Trophoblast cell (in vitro differentiated cells and primary cell): Measurements from ENCODE around the gene KRT7.
A peak's percentile ranks its signal among the peaks of the same experiment; 100 is the strongest.

Source experiments
- DNase-seq, 2 donors: peaks; one replicate each; pipeline ENCODE4 v3.0.0-alpha.2; 2016
- H2AFZ ChIP-seq: 2 replicates; pipeline ENCODE4 v1.6.1; 2013; ENCODE audit warnings: low read length, moderate library complexity, mild to moderate bottlenecking; ENCODE audit not compliant: insufficient read depth, poor library complexity
- H2AK5ac ChIP-seq: 2 replicates; pipeline ENCODE4 v1.6.1; 2013; ENCODE audit warnings: mild to moderate bottlenecking, low read length
- H2BK120ac ChIP-seq: 2 replicates; pipeline ENCODE4 v1.6.1; 2013; ENCODE audit warnings: low read length, mild to moderate bottlenecking, moderate library complexity; ENCODE audit not compliant: insufficient read depth, poor library complexity
- H2BK12ac ChIP-seq: 2 replicates; pipeline ENCODE4 v1.6.1; 2013; ENCODE audit warnings: mild to moderate bottlenecking, low read length, moderate library complexity
- H2BK5ac ChIP-seq: 2 replicates; pipeline ENCODE4 v1.6.1; 2013; ENCODE audit warnings: low read length, low read depth, moderate library complexity, mild to moderate bottlenecking; ENCODE audit not compliant: poor library complexity
- H3K14ac ChIP-seq: 2 replicates; pipeline ENCODE4 v1.6.1; 2013; ENCODE audit warnings: mild to moderate bottlenecking, low read length
- H3K18ac ChIP-seq: 2 replicates; pipeline ENCODE4 v1.6.1; 2013; ENCODE audit warnings: mild to moderate bottlenecking, low read length
- H3K23ac ChIP-seq: 2 replicates; pipeline ENCODE4 v1.6.1; 2013; ENCODE audit warnings: low read length
- H3K27ac ChIP-seq: 2 replicates; pipeline ENCODE4 v1.5.1; 2013; ENCODE audit warnings: low read depth, mild to moderate bottlenecking, inconsistent platforms, low read length, moderate library complexity
- H3K27me3 ChIP-seq: 2 replicates; pipeline ENCODE4 v1.6.1; 2013; ENCODE audit warnings: inconsistent platforms, mild to moderate bottlenecking, low read length, moderate library complexity; ENCODE audit not compliant: insufficient read depth
- H3K36me3 ChIP-seq, 2 experiments: 1 replicate in 1 of 2; 2 replicates in 1 of 2; pipeline ENCODE4 v1.6.1; 2013; ENCODE audit warnings: low read length in 2 of 2, mild to moderate bottlenecking in 2 of 2, moderate library complexity in 1 of 2; ENCODE audit not compliant: insufficient read depth in 2 of 2, control insufficient read depth in 1 of 2
- H3K4ac ChIP-seq: 2 replicates; pipeline ENCODE4 v1.6.1; 2013; ENCODE audit warnings: low read depth, mild to moderate bottlenecking, low read length, moderate library complexity
- H3K4me1 ChIP-seq, 2 experiments: 1 replicate in 1 of 2; 2 replicates in 1 of 2; pipeline ENCODE4 v1.6.1; 2013; ENCODE audit warnings: low read length in 2 of 2, mild to moderate bottlenecking in 2 of 2, moderate library complexity in 1 of 2; ENCODE audit not compliant: insufficient read depth in 2 of 2, control insufficient read depth in 1 of 2
- H3K4me2 ChIP-seq: 2 replicates; pipeline ENCODE4 v1.6.1; 2013; ENCODE audit warnings: inconsistent platforms, mild to moderate bottlenecking, low read length, moderate library complexity
- H3K4me3 ChIP-seq: 2 replicates; pipeline ENCODE4 v1.5.1; 2013; ENCODE audit warnings: mild to moderate bottlenecking, low read depth, low read length, inconsistent platforms
- H3K79me1 ChIP-seq: one replicate; pipeline ENCODE4 v1.6.1; 2013; ENCODE audit warnings: low read length
- H3K79me2 ChIP-seq: 2 replicates; pipeline ENCODE4 v1.6.1; 2013; ENCODE audit warnings: low read length, mild to moderate bottlenecking; ENCODE audit not compliant: control insufficient read depth, insufficient read depth, poor library complexity
- H3K9ac ChIP-seq: 2 replicates; pipeline ENCODE4 v1.6.1; 2013; ENCODE audit warnings: mild to moderate bottlenecking, low read length
- H3K9me3 ChIP-seq: 2 replicates; pipeline ENCODE4 v1.6.1; 2013; ENCODE audit warnings: low read depth, mild to moderate bottlenecking, control low read depth, inconsistent platforms, low read length; ENCODE audit not compliant: insufficient read depth
- H4K12ac ChIP-seq: 2 replicates; pipeline ENCODE4 v1.6.1; 2013; ENCODE audit warnings: low read depth, mild to moderate bottlenecking, low read length, moderate library complexity
- H4K8ac ChIP-seq: 2 replicates; pipeline ENCODE4 v1.6.1; 2013; ENCODE audit warnings: low read depth, mild to moderate bottlenecking, low read length, moderate library complexity
- H4K91ac ChIP-seq: one replicate; pipeline ENCODE4 v1.6.1; 2013; ENCODE audit warnings: low read depth, mild to moderate bottlenecking, low read length, moderate library complexity
- WGBS: extraction: QIAGEN DNeasy Blood & Tissue Kit; methylation state at CpG from one replicate; pipeline ENCODE4 v1.1.7; 2013; ENCODE audit warnings: missing lambda C conversion rate; ENCODE audit not compliant: insufficient read length, insufficient coverage; ENCODE audit errors: extremely low coverage; 5-methylcytosine and 5-hydroxymethylcytosine counted together

The KRT7 gene

DNA sequence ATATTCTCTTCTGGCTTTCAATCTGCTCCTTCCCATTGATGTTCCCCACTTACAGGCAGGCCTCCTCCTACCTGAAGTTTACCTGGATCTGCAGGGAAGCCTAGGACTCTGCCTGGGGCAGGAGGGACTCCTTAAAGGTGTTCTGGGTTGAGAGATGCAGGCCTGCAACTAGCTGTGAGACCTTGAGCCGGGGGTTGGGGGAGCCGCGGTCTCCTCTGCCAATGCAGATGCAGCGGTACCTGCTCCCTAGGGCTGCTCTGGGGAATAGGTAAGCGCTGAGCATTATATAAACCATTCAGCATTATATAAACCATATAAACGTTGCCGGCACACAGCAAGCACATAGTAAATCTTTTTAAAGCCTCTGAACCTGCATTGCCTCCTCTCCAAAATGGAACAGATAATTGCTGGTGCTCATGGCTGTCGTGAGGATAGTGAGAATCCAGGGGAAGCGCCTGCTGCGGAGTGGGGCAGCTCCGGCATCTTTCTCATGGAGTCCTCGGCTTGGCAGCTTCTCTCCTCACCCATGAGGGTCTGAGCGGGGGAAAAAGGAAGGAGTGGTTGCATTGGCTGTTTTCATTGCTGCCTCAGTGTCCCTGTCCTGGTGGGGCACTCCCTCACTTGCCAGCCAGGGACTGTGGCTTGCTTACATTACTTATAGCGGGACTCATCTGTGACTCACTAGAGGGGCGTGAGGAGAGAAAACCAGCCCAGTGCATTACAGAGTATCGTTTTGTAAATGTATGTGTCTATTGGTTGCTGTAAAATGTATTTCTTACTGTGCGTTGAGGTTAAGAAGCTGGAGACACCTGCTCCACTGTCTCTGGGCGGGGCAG, 28.7 kb upstream of the KRT7 start:
- Histone ChIP-seq H3K23ac (no peak overlapping the region), H3K9ac (no peak overlapping the region), H3K14ac (peak overlapping the region; percentile 26), H3K4me1 (peaks cover 49 to 53% of the 10 kb centered on the region in 2 experiments), H2BK12ac (peak overlapping the region; percentile 56), H3K36me3 (no peaks in the 10 kb centered on the region), H3K79me1 (peaks cover 45% of the 10 kb centered on the region), H2AK5ac (peak overlapping the region; percentile 21), H3K9me3 (peaks cover 2% of the 10 kb centered on the region), H3K4ac (no peak overlapping the region), H4K8ac (peak overlapping the region; percentile 34), H3K4me3 (no peak overlapping the region), H3K27me3 (no peaks in the 10 kb centered on the region), H3K79me2 (no peaks in the 10 kb centered on the region), H2AFZ (no peak overlapping the region), H2BK5ac (peak overlapping the region; percentile 25), H2BK120ac (peak overlapping the region; percentile 69), H3K4me2 (no peak overlapping the region), H4K12ac (no peak overlapping the region), H3K18ac (peak overlapping the region; percentile 57), H4K91ac (peak overlapping the region; percentile 80), H3K27ac (peak overlapping the region; percentile 41)
- WGBS: no CpG with 5 or more reads among the region's 18 CpGs
- DNase-seq: no peak

GRCh38 chr12:52204931-52205505, 28.0 kb upstream of the KRT7 start:
- H3K9ac ChIP-seq: no peak overlapping the region
- no peak overlapping the region for H2AFZ ChIP-seq
- H3K14ac ChIP-seq: no peak overlapping the region
- H2BK120ac ChIP-seq: peak overlapping the region; percentile 23
- whole genome bisulfite sequencing: no CpG with 5 or more reads among the region's 7 CpGs
- no peak overlapping the region for H2BK5ac ChIP-seq
- no peak overlapping the region for H3K23ac ChIP-seq
- H3K9me3 ChIP-seq: peaks cover 2% of the 10 kb centered on the region
- no peaks in the 10 kb centered on the region for H3K27me3 ChIP-seq
- H3K4ac ChIP-seq: no peak overlapping the region
- H2BK12ac ChIP-seq: peak overlapping the region; percentile 16
- no peak overlapping the region for H3K27ac ChIP-seq
- no peak overlapping the region for H3K18ac ChIP-seq
- peaks cover 42 to 48% of the 10 kb centered on the region in 2 experiments for H3K4me1 ChIP-seq
- H2AK5ac ChIP-seq: peak overlapping the region; percentile 6
- H3K79me1 ChIP-seq: peaks cover 39% of the 10 kb centered on the region
- no peaks in the 10 kb centered on the region for H3K79me2 ChIP-seq
- H3K36me3 ChIP-seq: no peaks in the 10 kb centered on the region
- no peak overlapping the region for H3K4me3 ChIP-seq
- DNase-seq: no peak
- no peak overlapping the region for H4K12ac ChIP-seq
- peak overlapping the region; percentile 34 for H4K91ac ChIP-seq
- H3K4me2 ChIP-seq: no peak overlapping the region
- H4K8ac ChIP-seq: no peak overlapping the region

DNA sequence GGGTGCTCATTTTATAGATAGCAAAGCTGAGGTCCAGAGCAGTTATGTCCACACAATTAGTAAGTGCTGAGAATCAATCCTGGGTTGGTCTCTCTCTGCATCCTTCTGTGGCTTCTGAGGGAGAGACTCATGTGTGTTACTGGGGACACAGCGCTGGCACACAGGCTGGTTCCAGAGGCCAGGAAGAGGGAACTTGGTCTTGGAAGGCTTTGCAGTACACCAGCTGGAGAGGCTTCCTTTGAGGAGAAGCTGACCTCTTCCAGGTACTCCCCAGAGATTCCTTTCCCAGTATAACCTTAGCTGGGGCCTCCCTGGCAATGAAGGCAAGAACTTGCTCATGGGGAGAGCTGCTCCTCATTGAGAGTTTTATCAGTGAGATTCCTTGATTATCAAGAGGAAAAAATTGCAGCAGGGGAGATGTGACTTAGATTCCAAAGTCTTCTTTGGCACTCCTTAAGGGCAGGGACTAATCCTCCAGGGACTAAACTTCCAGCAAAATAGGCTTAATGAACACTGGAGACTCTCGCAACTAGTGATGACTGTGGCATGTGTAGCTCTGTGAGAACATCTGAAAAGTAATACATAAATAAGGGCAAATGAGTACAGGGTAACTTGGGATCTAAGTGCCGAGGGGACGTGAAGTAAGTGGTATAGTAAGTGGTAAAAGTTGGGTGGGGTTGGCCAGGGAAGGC, 27.3 kb upstream of the KRT7 start:
- H3K4ac ChIP-seq: no peak overlapping the region
- no peaks in the 10 kb centered on the region for H3K36me3 ChIP-seq
- H4K12ac ChIP-seq: no peak overlapping the region
- DNase-seq: no peak
- no peak overlapping the region for H3K14ac ChIP-seq
- no peak overlapping the region for H3K9ac ChIP-seq
- peaks cover 36 to 41% of the 10 kb centered on the region in 2 experiments for H3K4me1 ChIP-seq
- peaks cover 2% of the 10 kb centered on the region for H3K9me3 ChIP-seq
- 100% methylated on average over 2 of the region's 4 CpGs for WGBS
- peak overlapping the region; percentile 30 for H2BK120ac ChIP-seq
- H2BK5ac ChIP-seq: no peak overlapping the region
- H3K18ac ChIP-seq: no peak overlapping the region
- peak overlapping the region; percentile 60 for H2BK12ac ChIP-seq
- H2AK5ac ChIP-seq: peak overlapping the region; percentile 49
- peaks cover 38% of the 10 kb centered on the region for H3K79me1 ChIP-seq
- no peaks in the 10 kb centered on the region for H3K27me3 ChIP-seq
- no peak overlapping the region for H4K8ac ChIP-seq
- H3K4me2 ChIP-seq: no peak overlapping the region
- H3K23ac ChIP-seq: no peak overlapping the region
- no peak overlapping the region for H3K27ac ChIP-seq
- no peak overlapping the region for H3K4me3 ChIP-seq
- H4K91ac ChIP-seq: peak overlapping the region; percentile 79
- H2AFZ ChIP-seq: no peak overlapping the region
- H3K79me2 ChIP-seq: no peaks in the 10 kb centered on the region

- DNase-seq: no peak
- H2BK12ac ChIP-seq: peak overlapping the region; percentile 60
- no peaks in the 10 kb centered on the region for H3K36me3 ChIP-seq
- no peak overlapping the region for H3K27ac ChIP-seq
- peak overlapping the region; percentile 49 for H2AK5ac ChIP-seq
- peak overlapping the region; percentile 28 for H2BK120ac ChIP-seq
- H2AFZ ChIP-seq: no peak overlapping the region
- no peak overlapping the region for H3K4me3 ChIP-seq
- H3K9me3 ChIP-seq: peaks cover 2% of the 10 kb centered on the region
- H3K23ac ChIP-seq: no peak overlapping the region
- no peak overlapping the region for H3K4me2 ChIP-seq
- peaks cover 31 to 35% of the 10 kb centered on the region in 2 experiments for H3K4me1 ChIP-seq
- peak overlapping the region; percentile 30 for H3K14ac ChIP-seq
- no peaks in the 10 kb centered on the region for H3K27me3 ChIP-seq
- H3K18ac ChIP-seq: no peak overlapping the region
- no CpG with 5 or more reads among the region's 9 CpGs for WGBS
- peaks cover 34% of the 10 kb centered on the region for H3K79me1 ChIP-seq
- no peaks in the 10 kb centered on the region for H3K79me2 ChIP-seq
- no peak overlapping the region for H3K9ac ChIP-seq
- H4K91ac ChIP-seq: peak overlapping the region; percentile 79
- H4K12ac ChIP-seq: no peak overlapping the region
- H4K8ac ChIP-seq: no peak overlapping the region
- H3K4ac ChIP-seq: no peak overlapping the region
- H2BK5ac ChIP-seq: no peak overlapping the region
These were observed 26.6 kb upstream of the KRT7 start for GRCh38 chr12:52206304-52207040.
